Raji (cell line): Measurements from ENCODE around the gene TUBB1.

Experiments
- POLR2A ChIP-seq: IDR thresholded peaks from 2 replicates; pipeline ENCODE4 v1.6.1; 2011; ENCODE audit warnings: low read depth, low read length, control low read depth; ENCODE audit not compliant: insufficient read depth

The TUBB1 gene

DNA sequence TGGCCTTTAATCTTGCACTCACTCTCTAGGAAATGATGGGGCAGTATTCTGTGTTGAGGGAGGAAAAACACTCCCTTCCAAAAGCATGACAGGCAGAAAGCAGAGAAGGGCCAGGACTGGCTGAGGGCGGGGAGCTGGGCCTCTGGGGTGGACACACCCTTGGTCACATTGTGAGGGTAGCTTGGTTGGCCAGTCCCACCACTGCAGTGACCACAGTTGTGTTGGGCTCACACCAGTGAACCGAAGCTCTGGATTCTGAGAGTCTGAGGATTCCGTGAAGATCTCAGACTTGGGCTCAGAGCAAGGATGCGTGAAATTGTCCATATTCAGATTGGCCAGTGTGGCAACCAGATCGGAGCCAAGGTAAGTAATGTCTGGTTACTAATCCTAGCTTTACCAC is at the start of gene TUBB1:
Gene TUBB1, plus strand, starts transcription at position 213 of the 400 bp plus-strand sequence. Its CDS starts 94 bp downstream, at position 307.
- TF ChIP-seq POLR2A = no peak

DNA sequence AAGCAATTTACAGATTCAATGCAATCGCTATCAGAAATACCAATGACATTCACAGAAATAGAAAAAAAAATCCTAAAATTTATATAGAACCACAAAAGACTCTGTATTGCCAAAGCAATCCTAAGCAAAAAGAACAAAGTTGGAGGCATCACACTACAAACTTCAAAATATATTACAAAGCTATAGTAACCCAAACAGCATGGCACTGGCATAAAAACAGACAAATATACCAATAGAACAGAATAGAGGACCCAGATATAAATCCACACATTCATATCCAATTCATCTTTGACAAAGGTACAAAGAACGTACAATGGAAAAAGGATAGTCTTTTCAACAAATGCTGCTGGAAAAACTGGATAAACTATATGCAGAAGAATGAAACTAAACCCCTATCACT is 49.8 kb upstream of the TUBB1 start:
- no peak for TF ChIP-seq POLR2A

DNA sequence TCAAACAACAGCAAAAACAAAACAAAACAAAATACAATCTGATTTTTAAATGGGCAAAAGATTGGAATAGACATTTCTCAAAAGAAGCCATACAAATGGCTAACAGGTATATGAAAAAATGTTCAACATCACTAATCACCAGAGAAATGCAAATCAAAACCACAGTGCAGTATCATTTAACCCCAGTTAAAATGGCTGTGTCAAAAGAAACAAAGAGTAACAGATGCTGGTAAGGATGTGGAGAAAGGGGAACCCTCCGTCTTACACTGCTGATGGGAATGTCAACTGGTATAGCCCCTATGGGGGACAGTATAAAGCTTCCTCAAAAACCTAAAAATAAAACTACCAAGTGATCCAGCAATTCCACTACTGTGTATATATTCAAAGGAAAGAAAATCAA is 49.1 kb upstream of the TUBB1 start:
- no peak for TF ChIP-seq POLR2A

DNA sequence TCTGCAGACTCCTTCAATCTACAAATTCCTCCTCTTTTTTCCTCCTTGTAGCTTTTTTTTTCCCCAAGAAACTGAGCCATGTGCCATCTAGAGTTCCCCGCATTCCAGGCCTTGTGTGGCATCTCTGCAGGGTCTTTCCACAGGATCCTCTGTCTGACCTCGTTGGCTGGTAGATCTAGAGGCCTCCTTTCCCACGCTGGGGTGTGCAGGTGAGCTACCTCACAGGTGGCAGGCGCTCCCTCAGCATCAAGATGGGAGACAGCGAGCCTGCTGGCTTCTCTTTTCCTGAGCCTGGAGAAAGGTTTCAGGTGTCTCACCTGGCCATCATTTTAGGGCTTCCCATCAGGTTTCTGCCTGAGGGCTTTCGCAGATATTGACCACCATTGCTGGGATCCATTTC is 47.8 kb upstream of the TUBB1 start:
- TF ChIP-seq POLR2A = no peak

DNA sequence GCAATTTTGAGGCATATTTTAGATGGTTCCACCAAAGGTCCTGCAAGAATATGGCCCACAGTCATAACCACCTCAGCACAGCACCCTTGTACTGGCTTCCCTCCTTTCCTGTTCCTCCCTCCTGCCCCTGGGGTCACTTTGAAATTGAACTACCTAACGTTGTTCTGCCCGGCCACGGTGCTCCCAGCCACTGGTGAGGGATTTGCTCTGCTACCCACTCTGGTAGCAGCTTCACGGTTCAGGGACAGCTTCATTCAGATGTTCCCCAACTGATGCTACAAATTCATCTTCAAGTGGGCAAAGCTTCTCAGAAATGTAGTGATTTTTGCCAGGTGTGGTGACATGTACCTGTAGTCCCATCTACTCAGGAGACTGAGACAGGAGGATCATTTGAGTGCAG is 46.0 kb upstream of the TUBB1 start:
- TF ChIP-seq POLR2A = no peak

DNA sequence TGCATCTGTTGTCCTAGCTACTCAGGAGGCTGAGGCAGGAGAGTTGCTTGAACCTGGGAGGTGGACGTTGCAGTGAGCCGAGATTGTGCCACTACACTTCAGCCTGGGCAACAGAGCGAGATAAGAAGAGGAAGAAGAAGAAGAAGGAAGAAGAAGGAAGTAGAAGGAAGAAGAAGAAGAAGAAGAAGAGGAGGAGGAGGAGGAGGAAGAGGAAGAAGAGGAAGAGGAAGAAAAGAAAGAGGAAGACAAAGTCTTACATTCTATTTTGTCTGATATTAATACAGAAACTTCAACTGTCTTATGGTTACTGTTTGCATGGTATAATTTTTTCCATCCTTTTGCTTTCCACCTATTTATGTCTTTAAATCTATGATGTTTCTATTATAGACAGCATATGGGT is 45.4 kb upstream of the TUBB1 start:
- no peak for TF ChIP-seq POLR2A

DNA sequence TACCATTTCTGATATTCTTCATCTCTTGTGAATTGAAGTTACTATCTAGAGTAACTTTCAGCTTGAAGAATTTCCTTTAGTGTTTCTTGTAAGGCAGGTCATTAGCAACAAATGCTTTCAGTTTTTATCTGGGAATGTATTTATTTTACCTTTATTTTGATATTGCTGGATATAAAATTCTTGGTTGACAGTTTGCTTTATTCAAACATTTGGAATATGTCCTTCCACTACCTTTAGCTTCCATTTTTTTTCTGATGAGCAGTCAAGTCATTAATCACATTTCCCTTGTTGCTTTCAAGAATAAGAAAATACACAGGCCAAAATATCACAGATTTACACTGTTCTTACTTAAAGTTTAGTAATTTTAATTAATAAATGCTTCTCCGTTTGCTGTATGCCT is 43.9 kb upstream of the TUBB1 start:
- no peak for TF ChIP-seq POLR2A

DNA sequence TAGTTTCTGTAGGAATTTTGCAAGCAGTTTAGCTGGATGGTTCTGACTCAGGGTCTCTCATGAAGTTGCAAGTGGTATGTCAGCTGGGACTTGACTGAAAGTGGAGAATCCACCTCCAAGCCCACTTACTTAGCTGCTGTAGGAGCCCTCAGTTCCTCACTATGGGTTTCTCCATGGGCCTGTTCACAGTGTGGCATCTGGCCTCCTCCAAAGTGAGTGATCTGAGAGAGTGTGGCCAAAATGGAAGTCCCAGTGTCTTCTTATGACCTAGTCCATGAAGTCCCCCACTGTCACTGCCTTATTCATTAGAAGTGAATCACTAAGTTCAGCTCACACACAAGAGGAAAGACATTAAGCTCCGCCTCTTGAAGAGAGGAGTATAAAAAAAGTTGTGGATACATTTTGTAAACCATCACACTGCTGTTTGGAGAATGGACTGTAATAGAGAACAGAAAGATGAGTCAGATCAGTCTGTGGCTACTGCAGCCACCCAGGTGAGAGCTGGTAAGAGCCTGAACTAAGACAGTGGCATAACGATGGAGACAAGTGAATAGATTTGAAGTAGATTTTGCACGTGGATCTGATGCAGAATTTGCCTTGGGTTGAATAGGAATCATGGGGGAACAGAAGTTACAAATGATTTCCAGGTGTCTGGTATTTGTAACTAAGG is 43.0 kb upstream of the TUBB1 start:
- TF ChIP-seq POLR2A = no peak

DNA sequence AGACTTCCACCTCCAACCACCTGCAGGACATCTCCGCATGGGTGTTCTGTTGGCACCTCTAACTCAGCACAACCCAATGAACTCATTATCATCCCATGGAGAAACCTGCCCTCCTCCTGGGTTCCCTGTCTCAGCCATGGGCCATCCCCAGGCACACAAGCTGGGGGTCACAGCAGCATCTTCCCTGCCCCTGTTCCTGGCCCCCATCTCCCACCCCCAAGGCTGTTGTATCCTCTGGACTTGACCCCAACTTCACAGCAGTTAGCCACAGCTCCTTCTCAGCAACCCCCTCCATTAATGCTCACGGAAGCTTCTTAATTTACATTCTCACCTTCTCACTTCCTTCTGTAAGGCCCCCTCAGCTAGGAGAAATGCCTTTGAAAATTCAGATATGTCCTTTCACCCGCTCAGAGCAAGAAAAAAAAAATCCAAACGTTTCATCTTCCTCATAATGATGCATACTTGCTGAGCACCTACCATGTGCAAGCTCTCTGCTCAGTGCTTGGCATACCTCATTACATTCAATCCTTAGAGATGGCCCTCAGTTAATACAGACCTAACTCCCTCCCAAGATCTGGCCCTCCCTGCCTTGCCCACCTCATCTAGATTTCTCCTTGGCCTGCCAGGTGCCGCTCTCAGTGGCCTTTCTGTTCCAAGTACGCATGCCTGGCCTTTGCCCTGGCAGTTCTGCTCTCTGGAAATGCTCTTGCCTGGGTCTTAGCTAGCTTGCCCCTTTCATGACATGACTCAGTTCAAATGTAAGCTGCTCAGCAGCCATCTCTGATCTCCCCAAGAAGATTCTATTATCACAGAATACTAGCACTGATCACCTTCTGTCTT is 40.7 kb upstream of the TUBB1 start:
- no peak for TF ChIP-seq POLR2A

DNA sequence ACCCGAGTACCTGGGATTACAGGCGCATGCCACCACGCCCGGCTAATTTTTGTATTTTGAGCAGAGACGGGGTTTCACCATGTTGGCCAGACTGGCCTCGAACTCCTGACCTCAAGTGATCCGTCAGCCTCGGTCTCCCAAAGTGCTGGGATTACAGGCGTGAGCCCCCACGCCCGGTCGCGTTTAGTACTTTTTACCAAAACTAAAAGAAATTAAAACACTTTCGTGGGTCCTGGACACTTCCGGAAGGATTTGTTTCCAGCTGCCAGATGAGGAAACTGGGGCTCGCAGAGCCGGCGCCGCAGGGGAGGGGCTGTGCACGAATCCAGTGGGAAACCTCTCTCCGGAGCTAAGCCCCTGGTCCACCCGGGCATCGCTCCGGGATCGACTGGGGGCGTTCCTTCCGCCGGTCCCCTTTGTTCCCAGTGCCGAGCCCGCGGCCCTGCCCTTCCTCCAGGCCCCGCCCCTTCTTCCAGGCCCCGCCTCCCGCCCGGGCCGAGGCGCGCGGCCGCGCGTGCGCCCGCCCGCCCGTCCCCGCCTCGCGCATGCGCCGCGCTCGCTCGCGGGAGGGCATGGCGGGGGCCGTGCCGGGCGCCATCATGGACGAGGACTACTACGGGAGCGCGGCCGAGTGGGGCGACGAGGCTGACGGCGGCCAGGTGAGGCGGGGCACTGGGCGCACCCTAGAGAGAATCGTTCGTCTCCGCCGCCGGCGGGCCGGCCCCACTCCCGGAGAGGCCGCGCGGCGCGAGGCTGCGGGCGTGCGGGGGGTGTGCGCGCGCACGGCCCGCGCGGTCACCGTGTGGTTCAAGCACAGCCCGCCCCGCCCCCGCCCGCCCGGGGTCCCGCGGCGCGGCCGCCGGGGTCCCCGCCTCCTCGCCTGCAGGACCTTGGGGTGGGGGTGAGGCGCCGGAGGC is 38.3 kb upstream of the TUBB1 start, which contains the start of gene NELFCD:
Gene NELFCD, plus strand, starts transcription at position 546 of the 917 bp plus-strand sequence. Its CDS starts 54 bp downstream, at position 600.
- TF ChIP-seq POLR2A = peak; percentile 79

DNA sequence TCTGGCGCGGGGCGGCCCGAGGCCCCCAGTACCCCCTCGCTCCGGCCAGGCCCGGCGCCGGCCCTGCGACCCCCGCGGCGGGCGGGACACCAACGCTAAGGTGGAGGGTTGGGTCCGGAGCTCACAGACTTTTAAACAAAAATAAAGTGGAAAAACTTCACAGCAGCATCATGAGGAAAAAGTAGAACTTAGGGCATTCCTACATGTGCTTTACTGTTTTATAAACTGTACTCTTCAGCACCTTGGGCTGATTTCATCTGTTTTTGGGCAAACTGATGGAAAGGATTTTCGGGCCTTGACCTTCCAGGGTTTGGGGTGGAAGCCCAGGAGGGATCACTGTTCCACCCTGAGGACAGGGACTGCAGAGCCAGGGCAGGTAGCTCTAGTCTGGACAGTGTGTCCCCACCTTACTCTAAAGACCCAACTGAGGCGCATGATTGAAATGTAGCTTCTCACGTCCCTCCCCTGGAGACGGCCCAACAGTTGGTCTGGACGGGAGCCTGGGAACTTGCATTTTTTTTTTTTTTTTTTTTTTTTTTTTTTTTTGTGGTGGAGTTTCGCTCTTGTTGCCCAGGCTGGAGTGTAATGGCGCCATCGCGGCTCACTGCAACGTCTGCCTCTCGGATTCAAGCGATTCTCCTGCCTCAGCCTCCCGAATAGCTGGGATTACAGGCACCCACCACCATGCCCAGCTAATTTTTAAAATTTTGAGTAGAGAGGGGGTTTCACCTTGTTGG is 37.4 kb upstream of the TUBB1 start:
- no peak; the same call in 1 of the 2 replicates for TF ChIP-seq POLR2A

DNA sequence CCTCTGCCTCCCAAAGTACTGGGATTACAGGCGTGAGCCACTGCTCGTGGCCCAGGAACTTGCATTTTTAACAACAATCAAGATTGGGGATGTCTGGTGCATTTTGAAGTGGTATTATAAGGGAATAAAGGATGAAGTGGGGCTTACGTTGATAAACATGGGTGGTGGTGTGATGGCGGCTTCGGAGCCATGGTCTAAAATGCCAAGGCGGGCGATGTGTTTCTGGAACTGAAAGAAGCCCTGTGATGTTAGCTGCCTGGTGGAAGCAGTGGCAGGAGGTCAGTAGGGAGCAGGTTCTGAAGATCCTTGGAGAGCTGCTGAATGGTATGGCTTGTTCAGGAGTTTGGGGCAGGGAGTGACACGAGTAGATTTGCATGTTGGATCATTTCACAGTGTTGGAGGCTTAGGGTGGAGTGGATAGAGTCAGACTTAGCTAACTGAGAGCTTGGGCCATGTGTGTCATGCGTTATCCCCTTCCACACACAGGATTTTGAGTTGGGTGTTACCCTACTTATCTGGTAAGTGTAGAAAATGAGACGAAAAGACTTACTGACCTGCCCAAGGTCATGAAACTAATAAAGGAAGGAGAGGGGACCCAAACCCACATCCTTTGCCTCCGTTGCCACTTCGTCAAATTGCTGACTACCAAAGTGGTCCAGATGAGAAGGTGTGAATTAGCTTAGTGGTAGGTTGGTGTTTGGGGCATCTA is 36.7 kb upstream of the TUBB1 start:
- no peak for TF ChIP-seq POLR2A

DNA sequence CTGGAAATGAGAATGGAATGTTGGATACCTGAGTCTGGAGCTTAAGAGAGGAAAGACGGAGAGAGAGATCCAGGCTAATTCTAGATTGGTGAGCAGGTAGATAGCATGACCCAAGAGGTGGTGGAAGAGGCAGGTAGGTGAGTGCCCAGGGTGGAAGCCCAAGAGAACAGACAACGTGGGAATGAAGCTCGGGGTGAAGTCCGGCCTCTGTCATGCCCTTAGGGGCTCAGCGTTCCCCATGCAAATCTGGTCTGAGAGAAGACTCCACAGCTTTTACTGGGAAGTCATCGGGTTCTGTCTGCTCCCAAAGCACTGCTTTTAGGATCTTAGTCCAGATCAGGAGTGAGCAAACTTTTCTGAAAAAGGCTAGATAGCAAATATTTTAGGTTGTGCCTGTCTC is 34.5 kb upstream of the TUBB1 start:
- no peak for TF ChIP-seq POLR2A

DNA sequence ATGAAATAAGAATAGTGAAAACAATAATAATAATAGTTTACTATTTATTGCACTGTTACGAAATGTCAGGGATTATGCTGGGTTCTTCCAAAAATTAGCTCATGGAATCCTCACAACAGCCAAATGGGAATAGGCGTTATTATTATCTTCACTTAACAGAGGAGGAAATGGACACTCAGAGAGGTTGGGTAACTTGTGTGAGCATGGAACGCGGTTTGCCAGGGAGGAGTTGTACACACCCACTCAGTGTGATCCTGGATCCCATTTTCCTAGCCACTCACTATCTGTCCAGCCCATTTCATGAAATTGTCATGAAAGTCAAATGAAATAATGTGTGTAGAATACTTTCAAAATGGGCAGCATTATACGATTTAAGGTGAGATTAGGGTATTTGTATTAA is 33.6 kb upstream of the TUBB1 start:
- no peak for TF ChIP-seq POLR2A

DNA sequence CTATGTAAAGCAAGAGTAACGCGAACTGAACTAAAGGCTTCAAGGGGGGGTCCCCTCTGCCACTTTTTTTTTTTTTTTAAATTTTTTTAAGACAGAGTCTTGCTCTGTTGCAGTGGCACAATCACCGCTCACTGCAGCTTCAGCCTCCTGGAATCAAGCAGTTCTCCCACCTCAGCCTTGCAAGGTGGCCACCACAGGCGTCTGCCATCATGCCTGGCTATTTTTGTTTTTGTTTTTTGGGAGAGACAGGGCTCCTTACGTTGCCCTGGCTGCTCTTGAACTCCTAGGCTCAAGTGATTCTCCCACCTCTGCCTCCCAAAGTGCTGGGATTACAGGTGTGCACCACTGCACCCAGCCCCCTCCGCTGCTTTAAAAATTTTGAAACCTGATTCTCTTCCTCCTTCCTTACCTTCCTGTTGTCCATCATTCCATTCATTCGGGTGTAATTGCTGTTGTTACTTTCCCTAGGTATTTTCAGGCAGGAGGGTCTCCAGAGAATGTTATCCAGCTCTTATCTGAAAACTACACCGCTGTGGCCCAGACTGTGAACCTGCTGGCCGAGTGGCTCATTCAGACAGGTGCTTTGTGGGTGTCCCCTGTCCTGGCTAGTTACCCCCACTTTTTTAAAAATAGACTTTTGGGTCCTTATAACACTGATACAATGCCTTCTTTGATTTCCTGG is 32.8 kb upstream of the TUBB1 start:
- TF ChIP-seq POLR2A = no peak
